Measurements from ENCODE around the gene NPFFR1. TPM values are rescaled to one million over a fixed set of nuclear protein-coding genes. Genes with fewer than 3 reads are reported as not detected.

NPFFR1 gene
- total and polyA plus RNA-seq, 2 donors: 0.05 to 0.21 TPM

DNA sequence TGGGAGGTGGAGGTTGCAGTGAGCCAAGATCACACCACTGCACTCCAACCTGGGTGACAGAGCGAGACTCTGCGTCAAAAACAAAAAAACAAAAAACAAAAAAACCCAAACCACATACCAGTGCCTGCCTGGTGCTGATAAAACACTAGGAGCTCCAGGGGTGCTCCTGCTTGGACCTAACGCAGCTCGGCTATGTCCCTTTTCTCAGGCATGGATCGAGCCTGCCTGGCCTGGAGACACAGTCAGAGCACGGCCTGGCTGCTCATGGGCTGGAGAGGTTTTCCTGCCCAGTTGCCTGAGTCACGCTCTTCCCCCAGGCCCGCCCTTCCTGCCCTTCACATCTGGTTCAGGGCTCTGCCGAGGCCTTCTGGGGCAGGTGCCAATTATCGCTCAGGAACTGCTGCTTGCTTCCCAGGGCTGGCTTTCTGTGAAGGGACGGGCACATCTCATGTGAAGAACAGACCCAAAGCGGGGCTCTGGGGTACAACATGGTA, 12.6 kb upstream of the NPFFR1 start:
- no peak overlapping the region for H3K4me3 ChIP-seq (ENCODE audit: low read length in 2 of 2)
- no peak overlapping the region for H3K27ac ChIP-seq (ENCODE audit: low read depth in 1 of 2, low read length in 1 of 2)
- no peak for DNase-seq (ENCODE audit: low read depth in 6 of 9, low spot score in 9 of 9)
- no peaks in the 10 kb centered on the region for H3K4me1 ChIP-seq (ENCODE audit: control insufficient read depth in 2 of 2, insufficient read depth in 2 of 2, low read length in 2 of 2)
- H3K36me3 ChIP-seq (ENCODE audit: control insufficient read depth in 2 of 2, insufficient read depth in 2 of 2, low read length in 1 of 2): peaks cover 0 to 10% of the 10 kb centered on the region in 2 donors
- H3K27me3 ChIP-seq (ENCODE audit: control insufficient read depth in 2 of 2, insufficient read depth in 1 of 2, low read length in 1 of 2): no peaks in the 10 kb centered on the region
- no peaks in the 10 kb centered on the region for H3K9me3 ChIP-seq (ENCODE audit: control insufficient read depth in 2 of 2, insufficient read depth in 1 of 2, low read length in 1 of 2)
- 32% methylated on average over 12 of the region's 12 CpGs for WGBS

DNA sequence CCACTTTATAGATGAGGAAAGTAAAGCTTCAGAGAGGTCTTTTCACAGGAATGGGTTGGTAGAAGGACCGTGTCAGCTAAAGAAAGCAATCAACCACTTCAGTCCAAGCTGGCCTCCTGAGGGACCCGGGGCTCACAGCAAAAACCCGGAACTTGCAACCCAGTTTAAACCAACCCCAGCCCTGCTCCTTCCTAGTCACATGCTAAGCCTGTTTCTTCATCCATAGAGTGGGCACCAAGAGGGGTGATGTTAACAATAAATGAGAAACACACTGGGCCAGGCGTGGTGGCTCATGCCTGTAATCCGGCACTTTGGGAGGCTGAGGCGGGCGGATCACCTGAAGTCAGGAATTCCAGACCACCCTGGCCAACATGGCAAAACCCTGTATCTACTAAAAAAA, 12.1 kb upstream of the NPFFR1 start:
- H3K36me3 ChIP-seq (ENCODE audit: control insufficient read depth in 2 of 2, insufficient read depth in 2 of 2, low read length in 1 of 2): peaks cover 0 to 5% of the 10 kb centered on the region in 2 donors
- no peaks in the 10 kb centered on the region for H3K9me3 ChIP-seq (ENCODE audit: control insufficient read depth in 2 of 2, insufficient read depth in 1 of 2, low read length in 1 of 2)
- 98% methylated on average over 7 of the region's 7 CpGs for WGBS
- no peak for DNase-seq (ENCODE audit: low read depth in 6 of 9, low spot score in 9 of 9)
- no peak overlapping the region for H3K4me3 ChIP-seq (ENCODE audit: low read length in 2 of 2)
- H3K27ac ChIP-seq (ENCODE audit: low read depth in 1 of 2, low read length in 1 of 2): no peak overlapping the region
- H3K27me3 ChIP-seq (ENCODE audit: control insufficient read depth in 2 of 2, insufficient read depth in 1 of 2, low read length in 1 of 2): no peaks in the 10 kb centered on the region
- H3K4me1 ChIP-seq (ENCODE audit: control insufficient read depth in 2 of 2, insufficient read depth in 2 of 2, low read length in 2 of 2): no peaks in the 10 kb centered on the region

GRCh38 chr10:70295321-70295720, 11.5 kb upstream of the NPFFR1 start:
- DNase-seq (ENCODE audit: low read depth in 6 of 9, low spot score in 9 of 9): no peak
- H3K27ac ChIP-seq (ENCODE audit: low read depth in 1 of 2, low read length in 1 of 2): no peak overlapping the region

GRCh38 chr10:70293169-70293843, 9.5 kb upstream of the NPFFR1 start:
- Histone ChIP-seq H3K4me3 (ENCODE audit: low read length in 2 of 2) (no peak overlapping the region), H3K36me3 (ENCODE audit: control insufficient read depth in 2 of 2, insufficient read depth in 2 of 2, low read length in 1 of 2) (no peaks in the 10 kb centered on the region), H3K9me3 (ENCODE audit: control insufficient read depth in 2 of 2, insufficient read depth in 1 of 2, low read length in 1 of 2) (no peaks in the 10 kb centered on the region), H3K27ac (ENCODE audit: low read depth in 1 of 2, low read length in 1 of 2) (no peak overlapping the region), H3K4me1 (ENCODE audit: control insufficient read depth in 2 of 2, insufficient read depth in 2 of 2, low read length in 2 of 2) (no peaks in the 10 kb centered on the region), H3K27me3 (ENCODE audit: control insufficient read depth in 2 of 2, insufficient read depth in 1 of 2, low read length in 1 of 2) (peaks cover 0 to 3% of the 10 kb centered on the region in 2 donors)
- 74% methylated on average over 8 of the region's 8 CpGs for WGBS
- DNase-seq (ENCODE audit: low read depth in 6 of 9, low spot score in 9 of 9): no peak

More at GRCh38 chr10:70295321-70295720, 11.5 kb upstream of the NPFFR1 start:
- no peaks in the 10 kb centered on the region for H3K27me3 ChIP-seq (ENCODE audit: control insufficient read depth in 2 of 2, insufficient read depth in 1 of 2, low read length in 1 of 2)
- 97% methylated on average over 3 of the region's 3 CpGs for WGBS
- peaks cover 0 to under 1% of the 10 kb centered on the region in 2 donors for H3K36me3 ChIP-seq (ENCODE audit: control insufficient read depth in 2 of 2, insufficient read depth in 2 of 2, low read length in 1 of 2)
- no peaks in the 10 kb centered on the region for H3K9me3 ChIP-seq (ENCODE audit: control insufficient read depth in 2 of 2, insufficient read depth in 1 of 2, low read length in 1 of 2)
- no peak overlapping the region for H3K4me3 ChIP-seq (ENCODE audit: low read length in 2 of 2)
- H3K4me1 ChIP-seq (ENCODE audit: control insufficient read depth in 2 of 2, insufficient read depth in 2 of 2, low read length in 2 of 2): no peaks in the 10 kb centered on the region

DNA sequence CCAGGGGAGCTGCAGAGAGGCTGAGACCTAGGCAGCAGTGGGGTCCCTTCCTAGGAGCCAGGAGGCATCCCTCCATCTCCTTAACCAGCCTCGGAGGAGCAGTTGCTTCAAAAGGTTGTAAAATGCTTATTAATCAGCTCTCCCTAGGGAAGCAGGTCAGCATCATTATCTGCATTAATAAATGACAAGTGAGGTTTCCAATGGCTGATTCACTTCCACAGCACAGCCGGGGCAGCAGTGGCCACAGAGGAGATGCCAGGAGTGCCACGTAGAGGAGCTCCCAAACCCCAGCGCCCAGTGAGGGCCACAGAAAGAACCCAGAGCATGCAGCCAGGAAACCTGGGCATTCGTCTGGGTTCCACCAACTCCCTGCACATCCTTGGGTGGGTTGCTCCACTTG, 8.2 kb upstream of the NPFFR1 start:
- H3K9me3 ChIP-seq (ENCODE audit: control insufficient read depth in 2 of 2, insufficient read depth in 1 of 2, low read length in 1 of 2): no peaks in the 10 kb centered on the region
- WGBS: 96% methylated on average over 5 of the region's 5 CpGs
- no peak overlapping the region for H3K4me3 ChIP-seq (ENCODE audit: low read length in 2 of 2)
- H3K36me3 ChIP-seq (ENCODE audit: control insufficient read depth in 2 of 2, insufficient read depth in 2 of 2, low read length in 1 of 2): no peaks in the 10 kb centered on the region
- no peak overlapping the region for H3K27ac ChIP-seq (ENCODE audit: low read depth in 1 of 2, low read length in 1 of 2)
- H3K4me1 ChIP-seq (ENCODE audit: control insufficient read depth in 2 of 2, insufficient read depth in 2 of 2, low read length in 2 of 2): no peaks in the 10 kb centered on the region
- no peak for DNase-seq (ENCODE audit: low read depth in 6 of 9, low spot score in 9 of 9)
- peaks cover 0 to 4% of the 10 kb centered on the region in 2 donors for H3K27me3 ChIP-seq (ENCODE audit: control insufficient read depth in 2 of 2, insufficient read depth in 1 of 2, low read length in 1 of 2)

DNA sequence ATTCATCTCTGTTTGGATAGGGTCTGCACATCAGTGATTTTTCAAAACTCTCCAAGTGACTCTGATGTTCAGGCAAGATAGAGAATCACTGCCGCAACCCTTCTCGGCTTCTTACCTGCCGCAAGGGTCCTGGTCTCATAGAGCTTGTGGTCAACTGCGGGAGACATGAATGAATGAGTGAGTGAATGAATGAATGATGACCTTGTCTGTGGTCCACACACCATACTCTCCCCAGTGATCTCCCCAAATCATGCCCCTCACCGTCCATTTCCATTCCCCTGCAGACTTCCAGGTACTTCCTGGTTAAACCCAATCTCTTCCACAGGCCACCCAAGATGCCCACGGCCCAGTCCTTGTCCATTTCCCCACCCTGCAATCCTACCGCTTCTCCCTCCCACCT, 5.9 kb upstream of the NPFFR1 start:
- DNase-seq (ENCODE audit: low read depth in 6 of 9, low spot score in 9 of 9): no peak
- no peaks in the 10 kb centered on the region for H3K4me1 ChIP-seq (ENCODE audit: control insufficient read depth in 2 of 2, insufficient read depth in 2 of 2, low read length in 2 of 2)
- H3K27me3 ChIP-seq (ENCODE audit: control insufficient read depth in 2 of 2, insufficient read depth in 1 of 2, low read length in 1 of 2): peaks cover 3 to 17% of the 10 kb centered on the region in 2 donors
- H3K9me3 ChIP-seq (ENCODE audit: control insufficient read depth in 2 of 2, insufficient read depth in 1 of 2, low read length in 1 of 2): no peaks in the 10 kb centered on the region
- no peaks in the 10 kb centered on the region for H3K36me3 ChIP-seq (ENCODE audit: control insufficient read depth in 2 of 2, insufficient read depth in 2 of 2, low read length in 1 of 2)
- WGBS: 81% methylated on average over 7 of the region's 7 CpGs
- no peak overlapping the region for H3K4me3 ChIP-seq (ENCODE audit: low read length in 2 of 2)
- H3K27ac ChIP-seq (ENCODE audit: low read depth in 1 of 2, low read length in 1 of 2): no peak overlapping the region

GRCh38 chr10:70286616-70287015, 2.8 kb upstream of the NPFFR1 start:
- Histone ChIP-seq H3K27ac (ENCODE audit: low read depth in 1 of 2, low read length in 1 of 2) (no peak overlapping the region), H3K36me3 (ENCODE audit: control insufficient read depth in 2 of 2, insufficient read depth in 2 of 2, low read length in 1 of 2) (no peaks in the 10 kb centered on the region), H3K4me1 (ENCODE audit: control insufficient read depth in 2 of 2, insufficient read depth in 2 of 2, low read length in 2 of 2) (no peaks in the 10 kb centered on the region), H3K4me3 (ENCODE audit: low read length in 2 of 2) (no peak overlapping the region), H3K9me3 (ENCODE audit: control insufficient read depth in 2 of 2, insufficient read depth in 1 of 2, low read length in 1 of 2) (no peaks in the 10 kb centered on the region), H3K27me3 (ENCODE audit: control insufficient read depth in 2 of 2, insufficient read depth in 1 of 2, low read length in 1 of 2) (peaks cover 11 to 47% of the 10 kb centered on the region in 2 donors)
- DNase-seq (ENCODE audit: low read depth in 6 of 9, low spot score in 9 of 9): no peak
- WGBS: 95% methylated on average over 6 of the region's 6 CpGs

GRCh38 chr10:70285476-70285831, 1.6 kb upstream of the NPFFR1 start:
- Histone ChIP-seq H3K4me3 (ENCODE audit: low read length in 2 of 2) (no peak overlapping the region), H3K9me3 (ENCODE audit: control insufficient read depth in 2 of 2, insufficient read depth in 1 of 2, low read length in 1 of 2) (no peaks in the 10 kb centered on the region), H3K36me3 (ENCODE audit: control insufficient read depth in 2 of 2, insufficient read depth in 2 of 2, low read length in 1 of 2) (no peaks in the 10 kb centered on the region), H3K27ac (ENCODE audit: low read depth in 1 of 2, low read length in 1 of 2) (no peak overlapping the region), H3K4me1 (ENCODE audit: control insufficient read depth in 2 of 2, insufficient read depth in 2 of 2, low read length in 2 of 2) (no peaks in the 10 kb centered on the region), H3K27me3 (ENCODE audit: control insufficient read depth in 2 of 2, insufficient read depth in 1 of 2, low read length in 1 of 2) (peaks cover 11 to 58% of the 10 kb centered on the region in 2 donors)
- 97% methylated on average over 2 of the region's 2 CpGs for WGBS
- no peak for DNase-seq (ENCODE audit: low read depth in 6 of 9, low spot score in 9 of 9)

GRCh38 chr10:70284542-70285475, 1.0 kb upstream of the NPFFR1 start:
- H3K4me1 ChIP-seq (ENCODE audit: control insufficient read depth in 2 of 2, insufficient read depth in 2 of 2, low read length in 2 of 2): no peaks in the 10 kb centered on the region
- no peaks in the 10 kb centered on the region for H3K9me3 ChIP-seq (ENCODE audit: control insufficient read depth in 2 of 2, insufficient read depth in 1 of 2, low read length in 1 of 2)
- H3K27ac ChIP-seq (ENCODE audit: low read depth in 1 of 2, low read length in 1 of 2): no peak overlapping the region
- no peak for DNase-seq (ENCODE audit: low read depth in 6 of 9, low spot score in 9 of 9)
- H3K27me3 ChIP-seq (ENCODE audit: control insufficient read depth in 2 of 2, insufficient read depth in 1 of 2, low read length in 1 of 2): peaks cover 11 to 58% of the 10 kb centered on the region in 2 donors
- H3K4me3 ChIP-seq (ENCODE audit: low read length in 2 of 2): no peak overlapping the region
- H3K36me3 ChIP-seq (ENCODE audit: control insufficient read depth in 2 of 2, insufficient read depth in 2 of 2, low read length in 1 of 2): no peaks in the 10 kb centered on the region
- WGBS: 73% methylated on average over 4 of the region's 4 CpGs

Data from thymus (tissue), 11 donors.